Measurements from ENCODE around the gene RND1. TPM values are rescaled to one million over a fixed set of nuclear protein-coding genes. Genes with fewer than 3 reads are reported as not detected.

RND1 gene
- total and polyA plus RNA-seq, 2 of the 13 experiments (the other 11 are each of a cell fraction or from before 2014, with no cell fraction given) = 1.8 to 1.9 TPM

- Histone ChIP-seq H3K79me2 (ENCODE audit: insufficient read depth, low read length) (no peaks in the 10 kb centered on the region), H2AFZ (ENCODE audit: low read length) (no peak overlapping the region), H3K9ac (ENCODE audit: insufficient read depth, low read depth, low read length) (no peak overlapping the region), H3K4me3 (replicated peaks in 1 of 3; ENCODE audit: insufficient read depth in 1 of 3, low read depth in 2 of 3, low read length in 3 of 3) (no peak overlapping the region), H3K9me3 (ENCODE audit: low read length) (no peaks in the 10 kb centered on the region), H3K36me3 (replicated peaks in 1 of 2; ENCODE audit: control insufficient read depth in 1 of 2, insufficient read depth in 2 of 2, low read length in 2 of 2) (peaks cover 13 to 20% of the 10 kb centered on the region in 2 experiments), H3K27ac (ENCODE audit: extremely low read length, insufficient read depth, low read length) (no peak overlapping the region), H3K4me2 (ENCODE audit: low read depth, low read length) (no peak overlapping the region), H3K27me3 (ENCODE audit: control insufficient read depth in 1 of 2, insufficient read depth in 2 of 2, low read length in 2 of 2) (peaks cover 4 to 44% of the 10 kb centered on the region in 2 experiments; a peak in 4 of 5 replicates), H3K4me1 (ENCODE audit: insufficient read depth, low read length) (no peaks in the 10 kb centered on the region), H4K20me1 (ENCODE audit: insufficient read depth, low read length) (no peaks in the 10 kb centered on the region; the same call in 1 of the 2 replicates)
- TF ChIP-seq TCF7 (IDR thresholded peaks at IDR 0.05; ENCODE audit: low read depth) (no peak), NAIF1 (CRISPR knock-in tag; IDR thresholded peaks at IDR 0.05; ENCODE audit: borderline replicate concordance) (no peak), PLSCR1 (CRISPR knock-in tag; IDR thresholded peaks at IDR 0.05; ENCODE audit: borderline replicate concordance) (no peak), GLI4 (CRISPR knock-in tag; IDR thresholded peaks at IDR 0.05; ENCODE audit: borderline replicate concordance) (no peak), HINFP (CRISPR knock-in tag; IDR thresholded peaks at IDR 0.05; ENCODE audit: low read depth) (no peak), ZNF12 (CRISPR knock-in tag; IDR thresholded peaks at IDR 0.05) (no peak), DPF2 (CRISPR knock-in tag; IDR thresholded peaks at IDR 0.05; ENCODE audit: borderline replicate concordance, low read depth) (no peak), TEF (CRISPR knock-in tag; IDR thresholded peaks at IDR 0.05) (no peak), ZBTB42 (CRISPR knock-in tag; IDR thresholded peaks at IDR 0.05) (no peak), ATF7 (IDR thresholded peaks at IDR 0.05) (no peak), ATF7 (CRISPR knock-in tag; IDR thresholded peaks at IDR 0.05) (no peak)
- FAIRE-seq (no peak), ATAC-seq (no peak; the same call in 2 of the 3 replicates), DNase-seq (ENCODE audit: low spot score) (no peak)
- BruUV-seq (replicated peaks) = no TSS peak
- in situ Hi-C loops (cut with HindIII; ENCODE audit: extremely low pct_ligation_motif_present, low pct_unique_long_range_greater_than_20kb) (no loop called here), intact Hi-C loops (cut with micrococcal nuclease; ENCODE audit: unreplicated experiment) (no loop called here)
- 53% methylated on average over 10 of the region's 15 CpGs for WGBS (ENCODE audit: low lambda C conversion rate)
- CTCF ChIA-PET (ENCODE audit: low intra/inter-chr PET ratio, low total read pairs) = no interaction called here
- POLR2A ChIA-PET = interaction anchor here (1.2 kb wide), 1 partner anchor 11 kb away, joined by 4 read pairs; no protein-coding TSS in a partner anchor
These were observed 39.3 kb downstream of the RND1 start for GRCh38 chr12:48826209-48826855.

All from HepG2 (cell line).